ENCODE data around the gene AP2B1.

- TF ChIP-seq EZH2 (IDR thresholded peaks at IDR 0.05; ENCODE audit: low read length, unreplicated experiment) (no peak), EZH2phosphoT487 (IDR thresholded peaks at IDR 0.05; ENCODE audit: borderline replicate concordance, low read length) (no peak)
- TF ChIP-seq, protein P1, sequence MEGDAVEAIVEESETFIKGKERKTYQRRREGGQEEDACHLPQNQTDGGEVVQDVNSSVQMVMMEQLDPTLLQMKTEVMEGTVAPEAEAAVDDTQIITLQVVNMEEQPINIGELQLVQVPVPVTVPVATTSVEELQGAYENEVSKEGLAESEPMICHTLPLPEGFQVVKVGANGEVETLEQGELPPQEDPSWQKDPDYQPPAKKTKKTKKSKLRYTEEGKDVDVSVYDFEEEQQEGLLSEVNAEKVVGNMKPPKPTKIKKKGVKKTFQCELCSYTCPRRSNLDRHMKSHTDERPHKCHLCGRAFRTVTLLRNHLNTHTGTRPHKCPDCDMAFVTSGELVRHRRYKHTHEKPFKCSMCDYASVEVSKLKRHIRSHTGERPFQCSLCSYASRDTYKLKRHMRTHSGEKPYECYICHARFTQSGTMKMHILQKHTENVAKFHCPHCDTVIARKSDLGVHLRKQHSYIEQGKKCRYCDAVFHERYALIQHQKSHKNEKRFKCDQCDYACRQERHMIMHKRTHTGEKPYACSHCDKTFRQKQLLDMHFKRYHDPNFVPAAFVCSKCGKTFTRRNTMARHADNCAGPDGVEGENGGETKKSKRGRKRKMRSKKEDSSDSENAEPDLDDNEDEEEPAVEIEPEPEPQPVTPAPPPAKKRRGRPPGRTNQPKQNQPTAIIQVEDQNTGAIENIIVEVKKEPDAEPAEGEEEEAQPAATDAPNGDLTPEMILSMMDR (conservative IDR thresholded peaks at IDR 0.05; ENCODE audit: low read depth, low read length) = no peak
These were observed 156.7 kb downstream of the AP2B1 start for GRCh38 chr17:35743626-35744328.

Data from PC-3 (cell line).